Measurements from ENCODE around the gene TAF1D.

- no peak for TF ChIP-seq CTCF (conservative IDR thresholded peaks at IDR 0.05; ENCODE audit: low read depth, low read length)
- TF ChIP-seq EZH2 (IDR thresholded peaks at IDR 0.05; ENCODE audit: borderline replicate concordance, low read depth, low read length, poor library complexity, severe bottlenecking), result no peak
Measured at GRCh38 chr11:93757301-93757700, 16.0 kb upstream of the TAF1D start.

All from A673 (cell line).